ENCODE measurements around the gene EMILIN2.

DNA sequence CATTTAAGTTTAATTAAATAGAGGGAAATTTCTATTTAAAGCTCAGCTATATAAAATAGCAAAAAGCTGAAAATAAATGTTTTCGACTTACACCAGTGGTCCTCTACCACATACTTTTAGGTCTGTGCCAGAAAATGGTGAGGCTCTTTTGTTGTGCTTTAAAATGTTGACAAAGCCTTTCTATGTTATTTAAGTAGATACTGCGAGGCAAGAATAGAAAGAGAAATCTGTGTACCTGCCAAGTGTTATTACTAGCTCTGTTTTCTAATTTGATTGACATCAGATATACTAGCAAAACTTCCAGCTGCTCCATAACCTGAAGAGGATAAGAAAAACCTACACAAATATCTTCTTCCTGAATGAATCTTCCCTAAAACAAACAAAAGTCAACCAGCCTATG, 112.5 kb downstream of the EMILIN2 start:
- TF ChIP-seq, protein P1, sequence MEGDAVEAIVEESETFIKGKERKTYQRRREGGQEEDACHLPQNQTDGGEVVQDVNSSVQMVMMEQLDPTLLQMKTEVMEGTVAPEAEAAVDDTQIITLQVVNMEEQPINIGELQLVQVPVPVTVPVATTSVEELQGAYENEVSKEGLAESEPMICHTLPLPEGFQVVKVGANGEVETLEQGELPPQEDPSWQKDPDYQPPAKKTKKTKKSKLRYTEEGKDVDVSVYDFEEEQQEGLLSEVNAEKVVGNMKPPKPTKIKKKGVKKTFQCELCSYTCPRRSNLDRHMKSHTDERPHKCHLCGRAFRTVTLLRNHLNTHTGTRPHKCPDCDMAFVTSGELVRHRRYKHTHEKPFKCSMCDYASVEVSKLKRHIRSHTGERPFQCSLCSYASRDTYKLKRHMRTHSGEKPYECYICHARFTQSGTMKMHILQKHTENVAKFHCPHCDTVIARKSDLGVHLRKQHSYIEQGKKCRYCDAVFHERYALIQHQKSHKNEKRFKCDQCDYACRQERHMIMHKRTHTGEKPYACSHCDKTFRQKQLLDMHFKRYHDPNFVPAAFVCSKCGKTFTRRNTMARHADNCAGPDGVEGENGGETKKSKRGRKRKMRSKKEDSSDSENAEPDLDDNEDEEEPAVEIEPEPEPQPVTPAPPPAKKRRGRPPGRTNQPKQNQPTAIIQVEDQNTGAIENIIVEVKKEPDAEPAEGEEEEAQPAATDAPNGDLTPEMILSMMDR (conservative IDR thresholded peaks at IDR 0.05) = no peak
- TF ChIP-seq EZH2 (IDR thresholded peaks at IDR 0.05; ENCODE audit: low read depth) = no peak

Measured in PC-9 (cell line).